Natural killer cell (primary cell): ENCODE data around the gene CHKB. TPM values are rescaled to one million over a fixed set of nuclear protein-coding genes. Genes with fewer than 3 reads are reported as not detected.

ENCODE experiments used
- ATAC-seq, 3 donors: fragments of 150-1000 bp in 2 of 3; fragments of 200-7000 bp in 1 of 3; cut with Tn5 transposase; 1 replicate in 1 of 3; 2 replicates in 2 of 3; pipeline ENCODE4 v1.10.0; 2021; ENCODE audit warnings: mild to moderate bottlenecking in 2 of 3, moderate library complexity in 2 of 3
- DNase-seq, 2 donors: peaks; one replicate each; pipeline versions ENCODE4 v3.0.0 to v3.0.0-alpha.2; 2013 to 2021; ENCODE audit warnings: mixed read lengths in 1 of 2
- H3K27ac ChIP-seq: one replicate; pipeline ENCODE4 v1.5.1; 2013; ENCODE audit warnings: mild to moderate bottlenecking, low read length
- H3K27me3 ChIP-seq: one replicate; pipeline ENCODE4 v1.6.1; 2013; ENCODE audit warnings: low read length; ENCODE audit not compliant: control insufficient read depth, insufficient read depth
- H3K36me3 ChIP-seq: one replicate; pipeline ENCODE4 v1.6.1; 2013; ENCODE audit warnings: low read length; ENCODE audit not compliant: control insufficient read depth, insufficient read depth
- H3K4me1 ChIP-seq: one replicate; pipeline ENCODE4 v1.6.1; 2013; ENCODE audit warnings: low read length; ENCODE audit not compliant: control insufficient read depth, insufficient read depth
- H3K4me3 ChIP-seq: one replicate; pipeline ENCODE4 v1.5.1; 2013; ENCODE audit warnings: low read length
- H3K9me3 ChIP-seq: one replicate; pipeline ENCODE4 v1.6.1; 2013; ENCODE audit warnings: low read length; ENCODE audit not compliant: control insufficient read depth, insufficient read depth
- H3K27ac Mint-ChIP-seq, 2 donors: one replicate each; pipeline ENCODE4 v1.8.0; 2022; ENCODE audit warnings: mild to moderate bottlenecking in 2 of 2, mixed read lengths in 2 of 2, moderate library complexity in 1 of 2
- H3K27me3 Mint-ChIP-seq, 2 donors: one replicate each; pipeline ENCODE4 v1.8.0; 2022; ENCODE audit warnings: low read depth in 2 of 2, mixed read lengths in 2 of 2
- H3K36me3 Mint-ChIP-seq: one replicate; pipeline ENCODE4 v1.8.0; 2022; ENCODE audit warnings: mixed read lengths
- H3K4me1 Mint-ChIP-seq, 2 donors: one replicate each; pipeline ENCODE4 v1.8.0; 2022; ENCODE audit warnings: mixed read lengths in 2 of 2
- H3K4me3 Mint-ChIP-seq: one replicate; pipeline ENCODE4 v1.8.0; 2022; ENCODE audit warnings: mild to moderate bottlenecking, moderate library complexity, mixed read lengths
- H3K9me3 Mint-ChIP-seq, 2 donors: one replicate each; pipeline ENCODE4 v1.8.0; 2022; ENCODE audit warnings: mixed read lengths in 2 of 2
- CTCF ChIP-seq: fragments of 200-600 bp; IDR thresholded peaks from one replicate; pipeline ENCODE4 v1.8.0; 2022; ENCODE audit warnings: antibody characterized with exemption
- WGBS: methylation state at CpG from one replicate; pipeline ENCODE4 v1.1.7; 2013; ENCODE audit warnings: missing lambda C conversion rate; ENCODE audit not compliant: insufficient coverage; 5-methylcytosine and 5-hydroxymethylcytosine counted together
- intact Hi-C: fragments of 100-400 bp; cut with micrococcal nuclease; formaldehyde crosslinking; loops from one replicate; pipeline ENCODE4 v1.14.2; 2022
- total RNA-seq, 4 donors: library from RNA; stranded (reverse); fragments of 120-200 nt in 1 of 4; gene quantifications; one replicate each; pipeline versions ENCODE4 v1.2.3 to v1.2.4, GENCODE V29; 2013 to 2022

CHKB gene
- total RNA-seq, 3 donors from 2014 or later (not counting 1 experiment from before 2014, with no cell fraction given) = 166 to 204 (median 180) TPM

- Mint-ChIP-seq H3K36me3 (no peaks in the 10 kb centered on the region), H3K27ac (no peak overlapping the region), H3K27me3 (no peaks in the 10 kb centered on the region), H3K9me3 (no peaks in the 10 kb centered on the region), H3K4me1 (peaks cover 0 to 8% of the 10 kb centered on the region in 2 donors), H3K4me3 (no peak overlapping the region)
- DNase-seq = no peak
- Histone ChIP-seq H3K27me3 (no peaks in the 10 kb centered on the region), H3K27ac (no peak overlapping the region), H3K36me3 (peaks cover 12% of the 10 kb centered on the region), H3K9me3 (no peaks in the 10 kb centered on the region), H3K4me1 (peaks cover 21% of the 10 kb centered on the region), H3K4me3 (no peak overlapping the region)
- ATAC-seq = no peak
- 96% methylated on average over 11 of the region's 11 CpGs for WGBS
- intact Hi-C loops = no loop called here
- no peak for TF ChIP-seq CTCF
These were observed 8.3 kb downstream of the CHKB start for GRCh38 chr22:50574383-50574755.

DNA sequence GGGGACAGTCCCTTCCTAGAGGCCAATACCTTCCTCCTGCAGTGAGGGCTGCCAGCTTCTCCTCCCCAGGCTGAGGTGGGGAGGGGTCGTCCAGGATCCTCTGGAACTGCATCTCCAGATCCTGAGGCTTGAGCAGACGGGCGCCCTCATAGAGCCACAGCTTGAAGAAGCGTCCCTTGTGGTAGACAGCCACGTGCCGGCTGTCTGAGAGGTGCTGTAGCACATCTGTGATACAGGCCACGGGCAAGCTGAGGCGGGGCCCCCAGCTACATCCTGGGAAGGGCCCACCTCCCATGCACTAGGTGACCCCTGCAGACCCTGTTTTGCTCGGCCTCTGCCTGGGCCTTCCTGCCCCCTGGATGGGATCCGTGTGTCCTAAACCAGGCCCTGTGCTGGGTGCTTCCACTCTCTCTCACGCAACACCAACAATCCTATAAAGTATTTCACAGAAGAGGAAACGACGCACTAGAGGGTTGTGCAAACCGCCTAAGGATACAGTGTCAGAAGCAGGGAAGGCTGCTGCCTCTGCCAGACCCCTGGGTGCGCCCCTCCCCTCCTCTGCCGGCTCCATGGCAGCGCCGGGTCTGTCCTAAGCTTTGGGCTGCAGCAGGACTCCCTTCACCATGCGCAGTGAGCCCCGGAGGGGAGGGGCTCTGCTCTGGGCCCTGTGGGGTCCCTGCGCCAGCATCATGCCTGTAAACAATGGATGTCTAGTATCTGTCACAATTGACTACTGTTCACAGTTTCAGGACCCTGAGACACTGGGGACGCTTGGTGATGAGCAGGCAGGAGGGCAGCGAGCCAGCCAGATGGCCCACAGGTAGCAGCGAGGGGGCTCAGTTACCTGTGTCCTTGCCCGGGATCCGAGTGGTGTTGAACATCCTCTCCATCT lies 8.9 kb downstream of the CHKB start:
- intact Hi-C loops = no loop called here
- Mint-ChIP-seq H3K36me3 (no peaks in the 10 kb centered on the region), H3K9me3 (no peaks in the 10 kb centered on the region), H3K4me3 (no peak overlapping the region), H3K27ac (no peak overlapping the region), H3K4me1 (peaks cover 0 to 8% of the 10 kb centered on the region in 2 donors), H3K27me3 (no peaks in the 10 kb centered on the region)
- WGBS = 93% methylated on average over 26 of the region's 26 CpGs
- no peak for TF ChIP-seq CTCF
- H3K4me1 ChIP-seq = peaks cover 17% of the 10 kb centered on the region
- no peaks in the 10 kb centered on the region for H3K9me3 ChIP-seq
- DNase-seq (no peak), ATAC-seq (no peak)
- H3K4me3 ChIP-seq = no peak overlapping the region
- H3K27me3 ChIP-seq = no peaks in the 10 kb centered on the region
- H3K36me3 ChIP-seq = peaks cover 13% of the 10 kb centered on the region
- no peak overlapping the region for H3K27ac ChIP-seq

- Histone ChIP-seq H3K9me3 (no peaks in the 10 kb centered on the region), H3K4me3 (no peak overlapping the region), H3K27ac (no peak overlapping the region), H3K4me1 (peaks cover 9% of the 10 kb centered on the region), H3K27me3 (no peaks in the 10 kb centered on the region), H3K36me3 (peaks cover 16% of the 10 kb centered on the region)
- Mint-ChIP-seq H3K9me3 (no peaks in the 10 kb centered on the region), H3K4me3 (no peak overlapping the region), H3K4me1 (peaks cover 0 to 8% of the 10 kb centered on the region in 2 donors), H3K27ac (no peak overlapping the region), H3K36me3 (no peaks in the 10 kb centered on the region), H3K27me3 (no peaks in the 10 kb centered on the region)
- no peak for ATAC-seq
- no peak for TF ChIP-seq CTCF
- DNase-seq = no peak
- over 99% methylated on average over 11 of the region's 11 CpGs for WGBS
- intact Hi-C loops = no loop called here
These were observed 9.7 kb downstream of the CHKB start for GRCh38 chr22:50572965-50573364.
